B cell (primary cell): ENCODE results near the gene DGCR2.
"Not testable (repeated sequence)": the region's sequence is repeated elsewhere in the genome, so short reads cannot be mapped to it uniquely, and the experiment has no call there.

Experiments used
- EZH2 ChIP-seq: IDR thresholded peaks from 2 replicates; pipeline ENCODE4 v1.6.1; 2012; ENCODE audit warnings: borderline replicate concordance, low read depth, mild to moderate bottlenecking, moderate library complexity, low read length; ENCODE audit not compliant: insufficient read depth, poor library complexity, severe bottlenecking
- TF ChIP-seq, protein P1 (sequence below): fragments of 200-600 bp; IDR thresholded peaks from one replicate; pipeline ENCODE4 v1.8.0; 2022; ENCODE audit warnings: antibody characterized with exemption, mild to moderate bottlenecking

DNA sequence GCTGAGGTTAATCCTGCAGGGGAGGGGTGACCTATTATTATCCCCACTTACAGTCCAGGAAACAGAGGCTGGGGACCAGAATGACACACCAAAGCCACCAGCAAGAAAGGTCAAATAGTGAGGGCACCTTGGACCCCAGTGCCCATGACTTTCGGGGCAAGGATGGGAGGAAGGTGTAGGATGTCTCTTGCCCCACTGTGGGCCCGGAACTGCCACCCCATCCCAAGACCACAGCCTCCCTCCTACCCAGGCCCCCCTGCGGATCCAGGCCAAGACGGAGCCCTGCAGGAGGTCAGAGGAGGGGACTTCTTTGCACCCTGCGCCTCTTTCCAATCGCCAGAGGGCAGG, 87.1 kb downstream of the DGCR2 start:
- TF ChIP-seq EZH2, result not testable (repeated sequence)
- TF ChIP-seq, protein P1, sequence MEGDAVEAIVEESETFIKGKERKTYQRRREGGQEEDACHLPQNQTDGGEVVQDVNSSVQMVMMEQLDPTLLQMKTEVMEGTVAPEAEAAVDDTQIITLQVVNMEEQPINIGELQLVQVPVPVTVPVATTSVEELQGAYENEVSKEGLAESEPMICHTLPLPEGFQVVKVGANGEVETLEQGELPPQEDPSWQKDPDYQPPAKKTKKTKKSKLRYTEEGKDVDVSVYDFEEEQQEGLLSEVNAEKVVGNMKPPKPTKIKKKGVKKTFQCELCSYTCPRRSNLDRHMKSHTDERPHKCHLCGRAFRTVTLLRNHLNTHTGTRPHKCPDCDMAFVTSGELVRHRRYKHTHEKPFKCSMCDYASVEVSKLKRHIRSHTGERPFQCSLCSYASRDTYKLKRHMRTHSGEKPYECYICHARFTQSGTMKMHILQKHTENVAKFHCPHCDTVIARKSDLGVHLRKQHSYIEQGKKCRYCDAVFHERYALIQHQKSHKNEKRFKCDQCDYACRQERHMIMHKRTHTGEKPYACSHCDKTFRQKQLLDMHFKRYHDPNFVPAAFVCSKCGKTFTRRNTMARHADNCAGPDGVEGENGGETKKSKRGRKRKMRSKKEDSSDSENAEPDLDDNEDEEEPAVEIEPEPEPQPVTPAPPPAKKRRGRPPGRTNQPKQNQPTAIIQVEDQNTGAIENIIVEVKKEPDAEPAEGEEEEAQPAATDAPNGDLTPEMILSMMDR, result not testable (repeated sequence)
